HEK293 (cell line): ENCODE results near the gene IRF7.

ENCODE experiments used
- CTCF ChIA-PET: fragments of 350-600 bp; formaldehyde crosslinking; extraction: SDS; loops from one replicate; lab custom pipeline; 2021; ENCODE audit warnings: antibody characterized with exemption; lab: Yijun Ruan, JAX
- POLR2A ChIA-PET: fragments of 300-600 bp; formaldehyde crosslinking; extraction: SDS; loops from one replicate; lab custom pipeline; 2020; ENCODE audit warnings: antibody characterized with exemption, inconsistent platforms; lab: Yijun Ruan, JAX
- H3K27ac ChIP-seq: fragments of 200-500 bp; sonication (Bioruptor generic); 2 replicates; pipeline ENCODE4 v1.5.1; 2014; ENCODE audit warnings: low read depth, low read length, control low read depth, inconsistent platforms; ENCODE audit errors: extremely low read depth
- H3K36me3 ChIP-seq, 2 experiments: fragments of 200-500 bp in 1 of 2; sonication (Bioruptor generic) in 1 of 2; 1 replicate in 1 of 2; 2 replicates in 1 of 2; pipeline ENCODE4 v1.5.1; 2014 to 2017; ENCODE audit warnings: inconsistent platforms in 2 of 2, low read length in 2 of 2; ENCODE audit not compliant: control insufficient read depth in 2 of 2, insufficient read depth in 1 of 2
- H3K4me1 ChIP-seq: fragments of 200-500 bp; sonication (Bioruptor generic); 2 replicates; pipeline ENCODE4 v1.5.1; 2014; ENCODE audit warnings: mild to moderate bottlenecking, low read length, inconsistent platforms; ENCODE audit not compliant: control insufficient read depth, insufficient read depth
- H3K4me3 ChIP-seq: 2 replicates; pipeline ENCODE4 v1.5.1; 2011; ENCODE audit warnings: low read depth, mild to moderate bottlenecking, control low read depth, low read length, moderate library complexity
- H3K9me3 ChIP-seq: fragments of 200-500 bp; sonication (Bioruptor generic); 2 replicates; pipeline ENCODE4 v1.5.1; 2014; ENCODE audit warnings: low read depth, low read length, inconsistent platforms; ENCODE audit not compliant: control insufficient read depth, insufficient read depth
- FEZF1 ChIP-seq: fragments of 450-650 bp; formaldehyde crosslinking; IDR thresholded peaks from 2 replicates; pipeline ENCODE4 v1.5.1; 2016; ENCODE audit warnings: missing biosample characterization, missing genetic modification characterization
- GLIS2 ChIP-seq: fragments of 450-650 bp; formaldehyde crosslinking; IDR thresholded peaks from 2 replicates; pipeline ENCODE4 v1.5.1; 2016; ENCODE audit warnings: missing biosample characterization, missing genetic modification characterization
- KLF7 ChIP-seq: fragments of 450-650 bp; formaldehyde crosslinking; IDR thresholded peaks from 2 replicates; pipeline ENCODE4 v1.5.1; 2016; ENCODE audit warnings: missing biosample characterization, missing genetic modification characterization, borderline replicate concordance
- PRDM4 ChIP-seq: fragments of 450-650 bp; formaldehyde crosslinking; IDR thresholded peaks from 2 replicates; pipeline ENCODE4 v1.5.1; 2017; ENCODE audit warnings: missing biosample characterization, missing genetic modification characterization
- ZBTB7A ChIP-seq: fragments of 450-650 bp; formaldehyde crosslinking; IDR thresholded peaks from 2 replicates; pipeline ENCODE4 v1.5.1; 2016; ENCODE audit warnings: low read depth, missing biosample characterization, missing genetic modification characterization
- ZBTB8A ChIP-seq: fragments of 450-650 bp; formaldehyde crosslinking; IDR thresholded peaks from 2 replicates; pipeline ENCODE4 v1.5.1; 2016; ENCODE audit warnings: missing biosample characterization, missing genetic modification characterization
- ZNF114 ChIP-seq: fragments of 450-650 bp; formaldehyde crosslinking; IDR thresholded peaks from 2 replicates; pipeline ENCODE4 v1.5.0; 2017; ENCODE audit warnings: missing biosample characterization, missing genetic modification characterization
- ZNF148 ChIP-seq: fragments of 450-650 bp; formaldehyde crosslinking; IDR thresholded peaks from 2 replicates; pipeline ENCODE4 v1.5.0; 2017; ENCODE audit warnings: missing biosample characterization, missing genetic modification characterization, borderline replicate concordance
- ZNF155 ChIP-seq: fragments of 450-650 bp; formaldehyde crosslinking; IDR thresholded peaks from 2 replicates; pipeline ENCODE4 v1.5.1; 2016; ENCODE audit warnings: missing biosample characterization, missing genetic modification characterization
- ZNF19 ChIP-seq: fragments of 450-650 bp; formaldehyde crosslinking; IDR thresholded peaks from 2 replicates; pipeline ENCODE4; 2016; ENCODE audit warnings: missing biosample characterization, missing genetic modification characterization, low read depth
- ZNF23 ChIP-seq: fragments of 450-650 bp; formaldehyde crosslinking; IDR thresholded peaks from 2 replicates; pipeline ENCODE4 v1.5.1; 2016; ENCODE audit warnings: missing biosample characterization, missing genetic modification characterization, borderline replicate concordance
- ZNF239 ChIP-seq: fragments of 450-650 bp; formaldehyde crosslinking; IDR thresholded peaks from 2 replicates; pipeline ENCODE4 v1.5.1; 2016; ENCODE audit warnings: missing biosample characterization, missing genetic modification characterization
- ZNF302 ChIP-seq: fragments of 450-650 bp; formaldehyde crosslinking; IDR thresholded peaks from 2 replicates; pipeline ENCODE4 v1.5.1; 2016; ENCODE audit warnings: missing biosample characterization, missing genetic modification characterization, low read depth
- ZNF366 ChIP-seq: fragments of 450-650 bp; formaldehyde crosslinking; conservative IDR thresholded peaks from 2 replicates; pipeline ENCODE4 v1.5.1; 2016; ENCODE audit warnings: missing biosample characterization, missing genetic modification characterization
- ZNF423 ChIP-seq: fragments of 450-650 bp; formaldehyde crosslinking; IDR thresholded peaks from 2 replicates; pipeline ENCODE4 v1.5.1; 2016; ENCODE audit warnings: missing biosample characterization, missing genetic modification characterization
- ZNF426 ChIP-seq: fragments of 450-650 bp; formaldehyde crosslinking; IDR thresholded peaks from 2 replicates; pipeline ENCODE4 v1.5.1; 2017; ENCODE audit warnings: missing biosample characterization, missing genetic modification characterization, mild to moderate bottlenecking, inconsistent platforms, moderate library complexity
- ZNF488 ChIP-seq: fragments of 450-650 bp; formaldehyde crosslinking; IDR thresholded peaks from 2 replicates; pipeline ENCODE4 v1.5.1; 2016; ENCODE audit warnings: missing biosample characterization, missing genetic modification characterization
- ZNF701 ChIP-seq: fragments of 450-650 bp; formaldehyde crosslinking; IDR thresholded peaks from 2 replicates; pipeline ENCODE4 v1.5.1; 2016; ENCODE audit warnings: missing biosample characterization, missing genetic modification characterization
- ZNF704 ChIP-seq: fragments of 450-650 bp; formaldehyde crosslinking; IDR thresholded peaks from 2 replicates; pipeline ENCODE4 v1.5.1; 2016; ENCODE audit warnings: missing biosample characterization, missing genetic modification characterization
- ZNF747 ChIP-seq: fragments of 450-650 bp; formaldehyde crosslinking; IDR thresholded peaks from 2 replicates; pipeline ENCODE4 v1.5.1; 2016; ENCODE audit warnings: missing biosample characterization, missing genetic modification characterization
- ZNF792 ChIP-seq: fragments of 450-650 bp; formaldehyde crosslinking; IDR thresholded peaks from 2 replicates; pipeline ENCODE4 v1.5.1; 2016; ENCODE audit warnings: missing biosample characterization, missing genetic modification characterization
- ZSCAN23 ChIP-seq: fragments of 450-650 bp; formaldehyde crosslinking; IDR thresholded peaks from 2 replicates; pipeline ENCODE4 v1.5.1; 2016; ENCODE audit warnings: missing biosample characterization, missing genetic modification characterization

Gene IRF7

GRCh38 chr11:614021-614622 lies 1.6 kb downstream of the IRF7 start:
- Histone ChIP-seq H3K27ac (no peak overlapping the region), H3K9me3 (no peaks in the 10 kb centered on the region), H3K4me1 (no peaks in the 10 kb centered on the region)
- POLR2A ChIA-PET, result interaction anchor here (1.1 to 2.2 kb wide), 4 partner anchors 9 to 163 kb away, joined by 4 to 10 read pairs (median 5); partner anchors contain the start of genes GATD1 and PHRF1
- no peak for TF ChIP-seq KLF7
- TF ChIP-seq ZNF148, result no peak
- 0 out of 2 replicates have a peak, but pooled peaks have one; percentile 37 for TF ChIP-seq GLIS2 (tag by site-specific recombination)
- TF ChIP-seq PRDM4 (tag by site-specific recombination), result no peak
- TF ChIP-seq FEZF1 (tag by site-specific recombination), result no peak
- TF ChIP-seq ZSCAN23 (tag by site-specific recombination), result no peak
- TF ChIP-seq ZNF155 (tag by site-specific recombination), result no peak
- TF ChIP-seq, all 188 proteins: peak for 1
- H3K4me3 ChIP-seq, result no peak overlapping the region
- CTCF ChIA-PET, result no interaction called here
- peaks cover 0 to 64% of the 10 kb centered on the region in 2 experiments; a peak in 1 of 3 replicates for H3K36me3 ChIP-seq

- Histone ChIP-seq H3K4me3 (no peak overlapping the region), H3K4me1 (no peaks in the 10 kb centered on the region), H3K27ac (no peak overlapping the region), H3K36me3 (peaks cover 0 to 68% of the 10 kb centered on the region in 2 experiments; a peak in 1 of 3 replicates), H3K9me3 (no peaks in the 10 kb centered on the region)
- TF ChIP-seq ZNF704 (tag by site-specific recombination), result no peak
- no peak for TF ChIP-seq ZNF426 (tag by site-specific recombination)
- no peak for TF ChIP-seq ZNF747
- TF ChIP-seq ZNF114, result no peak
- no peak for TF ChIP-seq ZNF19
- no peak for TF ChIP-seq ZNF792 (tag by site-specific recombination)
- no peak for TF ChIP-seq ZNF366 (tag by site-specific recombination)
- no peak for TF ChIP-seq ZNF23 (tag by site-specific recombination)
- no peak for TF ChIP-seq ZBTB7A (tag by site-specific recombination)
- no peak for TF ChIP-seq ZNF701 (tag by site-specific recombination)
- no peak for TF ChIP-seq ZNF302 (tag by site-specific recombination)
- no peak for TF ChIP-seq KLF7
- no peak for TF ChIP-seq ZBTB8A
- TF ChIP-seq ZNF239, result no peak
- TF ChIP-seq ZNF423 (tag by site-specific recombination), result no peak
- no peak for TF ChIP-seq ZNF488 (tag by site-specific recombination)
- CTCF ChIA-PET, result interaction anchor here (0.6 to 2.2 kb wide), 2 partner anchors 22 to 59 kb away, joined by 4 to 9 read pairs; no protein-coding TSS in a partner anchor
- POLR2A ChIA-PET, result interaction anchor here (0.6 to 2.2 kb wide), 5 partner anchors 9 to 164 kb away, joined by 4 to 10 read pairs (median 5); partner anchors contain the start of genes GATD1 and PHRF1
Measured at GRCh38 chr11:613369-613968, 2.3 kb downstream of the IRF7 start.
